Measurements from ENCODE around the gene RBM14.
A peak's percentile ranks its signal among the peaks of the same experiment; 100 is the strongest.
"Not testable (repeated sequence)": the region's sequence is repeated elsewhere in the genome, so short reads cannot be mapped to it uniquely, and the experiment has no call there.

Gene RBM14, protein sequence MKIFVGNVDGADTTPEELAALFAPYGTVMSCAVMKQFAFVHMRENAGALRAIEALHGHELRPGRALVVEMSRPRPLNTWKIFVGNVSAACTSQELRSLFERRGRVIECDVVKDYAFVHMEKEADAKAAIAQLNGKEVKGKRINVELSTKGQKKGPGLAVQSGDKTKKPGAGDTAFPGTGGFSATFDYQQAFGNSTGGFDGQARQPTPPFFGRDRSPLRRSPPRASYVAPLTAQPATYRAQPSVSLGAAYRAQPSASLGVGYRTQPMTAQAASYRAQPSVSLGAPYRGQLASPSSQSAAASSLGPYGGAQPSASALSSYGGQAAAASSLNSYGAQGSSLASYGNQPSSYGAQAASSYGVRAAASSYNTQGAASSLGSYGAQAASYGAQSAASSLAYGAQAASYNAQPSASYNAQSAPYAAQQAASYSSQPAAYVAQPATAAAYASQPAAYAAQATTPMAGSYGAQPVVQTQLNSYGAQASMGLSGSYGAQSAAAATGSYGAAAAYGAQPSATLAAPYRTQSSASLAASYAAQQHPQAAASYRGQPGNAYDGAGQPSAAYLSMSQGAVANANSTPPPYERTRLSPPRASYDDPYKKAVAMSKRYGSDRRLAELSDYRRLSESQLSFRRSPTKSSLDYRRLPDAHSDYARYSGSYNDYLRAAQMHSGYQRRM

DNA sequence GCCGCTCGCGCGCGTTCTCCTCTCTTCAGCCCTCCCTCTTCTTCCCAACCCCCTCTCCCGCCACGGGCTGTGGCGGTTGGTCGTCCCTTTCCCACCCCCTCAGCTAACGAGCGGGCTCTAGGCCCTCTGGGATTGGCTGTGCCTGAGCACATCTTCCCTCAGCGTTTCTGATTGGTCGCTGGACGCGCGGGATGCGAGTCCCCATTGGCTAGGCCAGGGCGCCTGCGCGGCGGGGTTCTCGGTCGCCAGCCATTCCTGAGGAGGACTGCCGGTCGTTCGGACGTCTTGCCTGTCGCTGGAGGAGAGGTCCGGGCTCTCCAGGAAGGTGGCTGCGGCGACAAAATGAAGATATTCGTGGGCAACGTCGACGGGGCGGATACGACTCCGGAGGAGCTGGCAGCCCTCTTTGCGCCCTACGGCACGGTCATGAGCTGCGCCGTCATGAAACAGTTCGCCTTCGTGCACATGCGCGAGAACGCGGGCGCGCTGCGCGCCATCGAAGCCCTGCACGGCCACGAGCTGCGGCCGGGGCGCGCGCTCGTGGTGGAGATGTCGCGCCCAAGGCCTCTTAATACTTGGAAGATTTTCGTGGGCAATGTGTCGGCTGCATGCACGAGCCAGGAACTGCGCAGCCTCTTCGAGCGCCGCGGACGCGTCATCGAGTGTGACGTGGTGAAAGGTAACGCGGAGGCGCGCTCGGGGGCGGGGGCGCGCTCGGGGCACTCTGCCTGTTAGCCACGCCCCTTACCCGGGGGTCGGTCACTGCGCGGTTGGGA, at the start of gene RBM14:
Gene RBM14, plus strand, starts transcription at position 252 of the 776 bp plus-strand sequence. Its CDS starts 91 bp downstream, at position 343.
- DNase-seq, result peak; percentile 96

DNA sequence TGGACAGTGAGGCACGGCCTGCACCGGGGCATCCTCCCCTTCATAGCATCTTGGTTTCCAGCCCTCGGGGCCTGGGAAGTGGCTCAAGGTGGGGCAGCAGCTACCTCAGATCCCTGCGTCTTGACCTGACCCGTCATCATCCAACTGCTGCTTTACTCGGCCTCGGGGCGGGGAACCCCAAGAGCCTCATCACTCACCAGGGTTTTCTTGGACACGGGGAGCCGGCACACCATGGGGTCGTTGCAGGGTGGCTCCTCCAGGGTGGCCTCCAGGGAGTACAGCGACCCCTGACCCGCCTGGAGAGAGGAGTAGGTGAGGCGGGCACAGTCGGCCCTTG, 48.7 kb upstream of the RBM14 start:
- DNase-seq, result no peak

DNA sequence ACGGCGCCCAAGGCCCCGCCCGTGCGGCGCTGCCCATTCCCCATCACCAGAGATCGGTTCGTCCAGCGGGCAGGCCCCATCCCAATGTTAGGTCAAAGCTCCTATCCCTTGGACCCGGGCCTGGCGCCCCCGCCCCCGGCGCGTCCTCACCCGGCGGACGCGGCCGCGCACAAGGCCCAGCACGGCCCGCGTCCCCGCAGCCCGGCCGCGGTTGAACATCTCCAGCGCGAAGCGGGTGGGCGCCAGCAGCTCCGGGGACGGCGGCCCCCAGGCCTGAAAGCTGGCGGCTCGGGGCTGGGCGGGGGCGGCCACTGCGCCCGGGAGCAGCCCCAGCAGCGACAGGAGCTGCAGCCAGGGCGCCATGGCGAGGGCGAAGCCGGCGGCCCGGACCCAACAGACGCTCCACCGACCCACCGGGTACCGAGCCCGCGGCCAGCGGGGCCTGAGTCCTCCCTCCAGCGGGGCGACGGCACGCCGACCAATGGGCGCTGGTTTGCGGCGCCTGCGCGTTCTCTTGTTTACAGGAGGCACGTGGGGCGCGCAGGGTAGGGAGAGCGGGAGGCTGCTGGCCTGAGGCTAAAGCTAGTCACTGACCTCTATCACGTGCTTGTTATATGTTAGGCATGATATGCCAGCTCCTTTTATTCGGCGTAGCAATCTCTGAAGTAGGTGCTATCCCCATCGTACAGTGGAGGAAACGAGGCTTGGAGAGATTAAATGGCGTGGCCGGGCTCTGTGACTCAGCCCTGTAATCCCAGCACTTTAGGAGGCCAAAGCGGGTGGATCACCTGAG, 48.1 kb upstream of the RBM14 start, which contains the start of gene CTSF:
Gene CTSF, minus strand, starts transcription at position 483 of the 793 bp plus-strand sequence. Its CDS starts 120 bp downstream, at position 363.
- DNase-seq, result peak; percentile 66

DNA sequence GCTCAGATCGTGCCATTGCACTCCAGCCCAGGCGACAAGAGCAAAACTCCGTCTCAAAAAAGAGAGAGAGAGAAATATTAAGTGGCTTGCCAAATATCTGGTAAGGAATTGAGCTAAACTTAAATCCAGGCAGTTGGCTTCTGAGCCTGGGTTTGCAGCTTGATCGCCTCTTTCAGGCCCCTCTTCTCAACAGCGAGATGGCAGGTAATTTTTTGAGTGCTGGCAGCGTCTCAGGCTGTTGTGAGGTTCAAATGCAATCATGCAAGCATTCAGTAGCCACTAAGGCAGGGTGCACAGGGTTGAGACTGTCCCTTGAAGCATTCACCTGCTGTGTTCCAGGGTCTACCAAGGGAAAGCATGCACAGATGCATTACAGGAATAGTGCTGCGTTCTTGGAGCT, 47.4 kb upstream of the RBM14 start:
- no peak for DNase-seq

DNA sequence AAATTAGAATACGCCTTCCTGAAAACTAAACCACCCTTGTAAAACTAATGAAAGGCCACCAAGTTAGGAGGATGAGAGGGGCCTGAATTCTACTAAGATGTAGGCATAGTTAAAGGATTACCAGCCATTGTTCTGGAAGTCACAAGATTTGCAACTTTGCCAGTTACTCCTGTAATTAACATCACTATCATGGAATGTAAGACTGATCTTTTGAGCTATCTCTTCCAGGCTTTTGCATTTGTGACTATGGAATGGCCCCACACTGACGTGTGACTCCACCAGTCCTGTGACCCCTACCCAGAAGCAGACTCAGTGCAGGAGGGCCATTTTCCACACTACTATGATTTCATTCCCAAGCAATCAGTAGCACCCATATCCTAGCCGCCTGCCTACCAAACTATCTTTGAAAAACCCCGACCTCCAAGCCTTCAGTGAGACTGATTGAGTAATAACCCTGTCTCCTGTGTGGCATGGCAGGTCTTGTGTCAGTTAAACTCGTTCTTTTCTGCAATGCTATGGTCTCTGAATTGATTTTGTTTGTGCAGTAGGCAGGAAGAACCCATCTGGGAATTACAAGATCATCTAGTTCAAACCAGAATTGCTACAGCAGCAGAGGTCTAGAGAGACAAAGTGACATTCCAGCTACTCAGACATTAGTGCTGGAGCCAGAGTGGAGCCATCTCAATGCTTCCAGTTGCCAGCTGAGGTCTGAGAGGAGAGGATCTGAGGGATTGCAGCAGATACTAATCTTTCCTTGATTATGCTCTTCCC, 46.2 kb upstream of the RBM14 start:
- no peak for DNase-seq

DNA sequence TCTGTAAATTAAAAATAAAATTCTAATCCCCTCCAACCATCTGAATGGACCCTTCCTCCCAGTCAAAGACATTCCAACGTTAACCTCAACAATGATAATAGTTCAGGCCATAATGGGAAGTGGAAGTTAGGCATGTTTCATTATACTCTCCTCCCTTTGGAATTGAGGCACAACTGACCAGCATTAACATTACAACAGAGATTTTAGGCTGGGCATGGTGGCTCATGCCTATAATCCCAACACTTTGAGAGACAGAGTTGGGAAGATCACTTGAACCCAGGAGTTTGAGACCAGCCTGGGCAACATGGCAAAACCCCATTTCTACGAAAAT, 45.6 kb upstream of the RBM14 start:
- no peak for DNase-seq

DNA sequence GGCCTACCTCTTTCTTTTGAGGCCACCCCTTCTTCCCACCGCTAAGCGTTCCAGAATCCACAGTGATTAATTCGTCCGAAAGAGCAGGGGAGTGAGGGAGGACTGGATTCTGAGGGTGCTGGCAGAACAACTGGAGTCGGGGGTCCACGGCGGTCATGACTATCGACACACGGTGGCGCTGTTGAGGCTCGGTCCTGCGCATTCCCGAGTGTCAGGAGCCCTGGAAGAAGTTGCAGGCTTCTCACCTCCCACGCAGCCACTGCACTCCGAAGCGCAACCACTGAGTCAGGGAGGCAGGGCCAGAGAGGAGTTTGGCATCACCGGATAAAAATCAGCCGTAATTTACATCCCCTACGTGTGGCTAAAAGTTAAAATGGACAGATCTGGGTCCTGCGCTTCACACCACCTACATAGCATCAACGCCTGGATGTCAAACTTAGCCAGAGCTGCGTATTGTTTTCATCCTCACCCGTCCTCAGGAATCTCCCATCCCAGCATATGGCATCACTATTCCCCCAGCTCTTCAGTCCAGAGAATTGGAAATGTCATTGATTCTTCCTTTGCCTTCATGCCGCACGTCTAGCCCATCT, 37.3 kb upstream of the RBM14 start:
- peak; percentile 78 for DNase-seq

DNA sequence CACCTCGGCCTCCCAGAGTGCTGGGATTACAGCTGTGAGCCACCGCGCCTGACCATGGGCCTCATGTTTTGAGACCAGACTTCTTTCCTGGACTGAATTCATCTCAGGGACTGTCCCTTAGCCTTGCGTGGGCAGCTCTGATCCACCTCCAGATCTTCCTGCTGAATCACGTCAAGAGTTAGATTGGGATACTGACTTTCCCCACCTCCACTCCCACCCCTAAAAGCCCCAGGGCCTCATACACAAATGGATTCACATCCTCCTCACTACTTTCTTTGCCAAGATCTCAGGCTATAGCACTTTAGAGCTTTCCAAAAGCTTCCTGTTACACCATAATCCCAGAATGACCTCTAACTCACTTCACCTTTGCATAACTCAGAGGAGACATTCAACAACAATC, 35.6 kb upstream of the RBM14 start:
- DNase-seq, result no peak

DNA sequence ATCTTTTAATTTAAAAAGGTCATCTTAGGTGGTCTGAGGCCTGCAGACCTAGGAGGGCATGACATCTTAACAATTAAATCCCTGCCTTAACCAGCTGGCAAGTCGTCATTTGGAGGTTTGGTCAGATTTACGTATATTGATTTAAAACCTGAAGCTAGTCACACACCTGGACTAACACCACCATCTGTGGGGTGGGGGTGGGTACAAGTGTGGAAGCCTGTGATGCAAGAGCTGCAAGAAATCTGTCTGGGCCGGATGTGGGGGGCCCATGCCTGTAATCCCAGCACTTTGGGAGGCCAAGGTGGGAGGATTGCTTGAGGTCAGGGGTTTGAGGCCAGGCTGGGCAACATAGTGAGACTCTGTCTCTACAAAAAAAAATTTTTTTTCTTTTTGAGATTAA, 35.2 kb upstream of the RBM14 start:
- DNase-seq, result no peak

DNA sequence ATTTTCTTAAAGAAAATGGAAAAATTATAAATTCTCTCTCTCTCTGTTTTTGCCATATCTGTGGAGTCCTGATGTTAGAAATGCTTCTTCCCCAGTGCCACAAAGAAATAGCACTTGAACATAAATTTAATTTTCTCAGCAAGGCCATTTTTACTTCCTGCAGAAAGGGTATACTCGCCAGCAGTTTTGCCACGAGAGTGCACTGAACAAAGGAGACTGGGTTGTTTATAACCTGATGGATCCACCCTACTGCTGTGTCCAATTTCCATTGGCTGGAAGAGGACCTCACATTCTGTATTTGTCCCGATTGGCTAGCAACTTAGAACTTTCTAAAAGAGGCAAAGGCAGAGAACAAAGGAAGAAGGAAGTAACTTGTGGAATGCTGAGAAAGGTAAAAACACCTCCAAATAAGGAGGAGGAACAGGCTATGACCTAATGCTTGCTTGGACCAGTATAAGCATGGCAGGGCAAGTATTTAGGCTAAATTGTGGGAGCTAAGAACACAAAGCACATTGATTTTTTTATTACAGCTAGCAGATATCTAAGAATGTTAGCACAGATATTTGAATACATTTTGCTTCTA, 33.8 kb upstream of the RBM14 start:
- DNase-seq, result not testable (repeated sequence)

DNA sequence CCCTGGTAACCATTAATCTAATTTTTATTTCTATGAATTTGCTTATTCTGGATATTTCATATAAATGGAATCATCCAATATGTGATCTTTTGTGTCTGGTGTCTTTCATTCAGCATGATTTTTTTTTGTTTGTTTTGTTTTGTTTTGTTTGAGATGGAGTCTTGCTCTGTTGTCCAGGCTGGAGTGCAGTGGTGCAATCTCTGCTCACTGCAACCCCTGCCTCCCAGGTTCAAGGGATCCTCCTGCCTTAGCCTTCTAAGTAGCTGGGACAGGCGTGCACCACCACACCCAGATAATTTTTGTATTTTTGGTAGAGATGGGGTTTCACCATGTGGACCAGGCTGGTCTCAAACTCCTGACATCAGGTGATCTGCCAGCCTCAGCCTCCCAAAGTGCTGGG, 31.0 kb upstream of the RBM14 start:
- DNase-seq, result not testable (repeated sequence)

DNA sequence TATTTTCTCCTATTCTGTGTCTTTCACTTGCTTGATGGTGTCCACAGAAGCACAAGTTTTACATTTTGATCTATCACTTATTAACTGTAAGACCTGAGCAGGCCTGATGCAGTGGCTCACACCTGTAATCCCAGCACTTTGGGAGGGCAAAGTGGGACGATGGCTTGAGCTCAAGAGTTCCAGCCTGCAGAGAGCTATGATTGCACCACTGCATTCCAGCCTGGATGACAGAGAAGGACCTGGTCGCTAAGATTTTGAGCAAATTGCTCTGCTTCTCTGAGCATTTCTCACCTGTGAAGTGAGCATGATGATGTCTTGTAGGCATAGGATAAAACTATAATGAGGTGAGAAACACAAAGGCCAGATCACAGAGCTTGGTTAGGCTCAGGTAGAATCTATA, 30.3 kb upstream of the RBM14 start:
- no peak for DNase-seq

DNA sequence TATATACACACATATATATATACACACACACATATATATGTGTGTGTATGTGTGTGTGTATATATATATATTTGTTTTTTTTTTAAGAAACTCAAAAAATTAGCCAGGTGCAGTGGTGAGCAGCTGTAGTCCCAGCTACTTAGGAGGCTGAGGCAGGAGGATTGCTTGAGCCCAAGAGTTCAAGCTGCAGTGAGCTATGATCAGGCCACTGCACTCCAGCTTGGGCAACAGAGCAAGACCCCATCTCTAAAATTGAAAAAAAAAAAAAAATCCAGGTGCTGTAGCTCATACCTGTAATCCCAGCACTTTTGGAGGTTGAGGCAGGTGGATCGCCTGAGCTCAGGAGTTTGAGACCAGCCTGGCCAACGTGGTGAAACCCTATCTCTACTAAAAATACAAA, 27.1 kb upstream of the RBM14 start:
- not testable (repeated sequence) for DNase-seq

DNA sequence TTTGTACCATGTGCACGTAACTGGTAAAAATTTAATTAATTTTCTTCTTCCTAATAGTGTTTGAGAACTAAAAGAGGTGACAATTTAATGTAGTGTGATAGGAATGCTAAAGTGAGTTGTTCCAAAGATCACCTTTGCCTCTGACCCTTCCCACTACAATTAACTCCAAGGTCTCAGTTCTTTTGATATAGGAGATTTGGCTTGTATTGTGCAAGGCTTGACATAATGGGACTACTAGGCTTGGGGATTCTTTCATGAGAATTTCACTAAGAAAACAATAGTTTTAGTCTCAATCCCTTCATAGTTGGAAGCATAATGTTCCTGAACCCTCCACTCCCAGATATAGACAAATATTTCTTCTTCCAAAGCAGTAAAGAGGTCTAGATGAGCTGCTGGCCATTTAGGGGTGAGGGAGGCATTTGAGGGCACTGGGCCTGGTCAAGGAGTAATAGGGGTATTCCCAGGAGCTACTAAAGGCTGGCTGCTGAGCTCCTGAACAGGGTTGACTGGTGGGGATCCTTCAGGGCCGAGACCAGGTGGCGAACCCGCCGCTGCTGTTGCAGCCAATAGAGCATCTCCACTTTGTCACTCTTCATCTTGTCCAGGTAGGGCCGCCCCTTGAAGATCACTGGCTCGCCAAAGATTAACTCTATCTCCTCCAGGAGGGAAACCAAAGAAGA, 26.3 kb upstream of the RBM14 start:
- DNase-seq, result no peak

DNA sequence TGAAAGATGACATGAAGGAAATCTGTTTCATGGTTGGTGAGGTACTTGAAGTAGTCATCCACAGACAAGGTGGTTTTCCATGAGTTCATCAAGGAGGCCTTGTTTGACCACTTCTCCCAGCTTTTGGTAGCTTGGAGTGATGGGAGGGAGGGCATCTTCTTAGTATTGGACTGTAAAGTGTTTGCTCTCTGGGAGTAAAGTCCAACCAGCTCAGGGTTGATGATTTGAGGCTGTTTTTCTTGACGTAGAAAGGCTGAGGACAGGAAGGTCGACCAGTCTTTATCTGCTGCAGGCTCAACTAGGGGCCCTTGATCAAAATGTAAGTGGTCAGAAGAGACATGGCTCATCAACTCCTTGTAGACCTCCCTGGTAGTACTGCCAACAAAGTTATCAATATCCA, 25.3 kb upstream of the RBM14 start:
- no peak for DNase-seq

DNA sequence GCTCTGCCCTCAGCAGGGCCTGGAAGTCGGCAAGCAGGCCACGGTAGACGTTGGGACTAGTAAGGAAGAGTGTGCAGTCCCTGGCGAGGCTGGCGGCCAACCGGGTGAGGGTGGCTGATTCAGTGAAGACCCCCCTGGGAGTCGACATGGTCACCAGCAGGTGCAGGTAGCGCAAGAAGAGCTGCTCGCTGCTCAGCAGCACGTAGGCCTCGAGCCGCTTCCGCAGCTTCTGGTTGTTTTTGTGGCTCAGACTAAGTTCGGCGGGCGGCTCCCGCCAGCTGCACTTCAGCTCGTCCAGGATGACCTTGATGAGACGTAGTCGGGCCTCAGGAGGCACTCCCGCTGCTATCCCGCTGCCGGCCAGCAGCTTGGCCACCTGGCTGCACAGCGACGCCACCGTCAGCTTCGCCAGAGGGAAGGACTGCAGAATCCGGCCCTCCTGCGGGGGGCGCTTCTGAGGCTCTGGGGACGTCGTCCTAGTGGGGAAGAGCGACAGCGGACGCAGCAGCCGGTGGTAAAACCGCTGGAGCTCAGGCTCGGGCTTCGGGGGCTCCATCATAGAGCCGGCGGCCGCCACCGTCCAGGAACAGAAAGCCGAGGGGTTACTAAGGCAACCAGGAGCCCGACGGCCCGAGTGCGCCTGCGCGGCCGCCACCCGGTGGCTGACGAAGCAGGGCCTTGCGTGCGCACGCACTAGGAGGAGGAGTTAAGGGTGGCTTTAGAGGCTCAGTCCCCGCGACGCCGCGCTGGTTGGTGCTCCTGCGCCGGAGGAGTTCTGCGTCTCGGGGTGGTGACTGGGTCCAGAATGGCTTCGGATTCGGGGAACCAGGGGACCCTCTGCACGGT, 23.8 kb upstream of the RBM14 start, which contains the start of the genes CCDC87 and CCS:
Gene CCDC87, minus strand, starts transcription at position 607 of the 846 bp plus-strand sequence. Its CDS starts 48 bp downstream, at position 559.
Gene CCS, plus strand, starts transcription at position 729 of the 846 bp plus-strand sequence. Its CDS starts 77 bp downstream, at position 806.
- peak; percentile 99 for DNase-seq

DNA sequence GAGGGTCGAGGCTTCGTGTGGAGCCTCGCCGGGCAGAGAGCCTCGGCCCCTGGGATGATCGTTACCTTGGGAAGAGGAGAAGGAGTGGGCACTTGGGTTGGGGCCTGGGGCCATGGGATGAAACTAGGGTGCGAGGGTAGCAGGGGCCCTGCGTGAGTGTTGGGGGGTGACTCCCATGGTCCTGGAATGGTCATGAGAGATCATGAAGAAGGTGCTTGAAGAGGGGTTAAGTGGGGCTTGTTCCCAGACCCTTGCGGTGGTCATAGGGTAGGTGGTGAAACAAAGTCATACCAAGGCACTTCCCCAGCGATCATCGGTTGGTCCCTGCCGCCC, 23.2 kb upstream of the RBM14 start:
- DNase-seq, result no peak

DNA sequence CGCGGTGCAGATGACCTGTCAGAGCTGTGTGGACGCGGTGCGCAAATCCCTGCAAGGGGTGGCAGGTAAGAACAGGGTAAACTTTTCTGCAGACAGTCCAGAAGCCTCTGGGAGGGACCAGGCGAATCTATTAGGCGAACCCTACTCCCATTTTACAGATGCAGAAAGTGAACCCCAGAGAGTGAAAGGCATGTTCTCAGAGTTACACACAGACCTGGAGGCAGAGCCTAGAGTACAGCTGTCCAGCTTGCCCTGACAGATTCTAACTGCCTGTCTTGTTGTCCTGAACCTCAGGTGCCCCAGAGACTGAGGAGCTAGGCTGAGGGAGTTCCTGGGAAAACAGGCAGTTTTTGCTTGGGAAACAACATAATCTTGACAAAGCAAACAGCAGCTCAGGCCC, 22.8 kb upstream of the RBM14 start:
- DNase-seq, result no peak

DNA sequence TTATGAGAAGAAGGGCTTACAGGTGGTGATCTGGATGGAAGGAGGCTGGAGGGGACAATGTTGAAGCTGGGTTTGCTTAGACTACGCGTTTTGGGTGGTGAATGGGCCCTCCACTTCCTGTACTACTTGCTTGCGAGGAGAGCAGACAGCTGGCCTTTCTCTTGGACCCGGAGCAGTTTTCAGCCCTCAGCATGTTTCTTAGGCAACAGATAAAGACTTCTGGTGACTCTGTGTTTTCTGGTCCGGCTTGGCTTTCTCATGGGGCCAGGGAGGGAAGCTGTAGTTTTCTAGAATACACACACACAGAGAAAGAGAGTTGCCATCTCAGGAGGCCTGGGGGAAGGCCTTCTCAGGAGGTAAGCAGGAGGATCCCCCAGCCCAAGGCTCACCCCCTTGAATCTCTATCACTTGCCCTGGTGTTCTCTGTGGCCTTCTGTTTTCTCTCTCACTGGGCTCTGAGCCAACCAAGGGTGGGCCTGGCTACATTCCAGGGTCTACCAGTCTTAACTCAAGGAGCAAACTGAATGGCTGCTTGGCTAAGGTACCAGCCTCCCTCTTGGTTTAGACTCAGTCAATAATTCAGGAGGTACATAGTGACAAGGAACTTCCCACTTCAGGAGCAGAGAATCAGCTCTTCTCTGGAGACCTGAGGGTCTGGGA, 21.1 kb upstream of the RBM14 start:
- DNase-seq, result no peak

Measured in activated CD4-positive, alpha-beta T cell treated with anti-CD3 and anti-CD28 coated beads, Interleukin-2, amount 50 U/mL, for 1 hour (primary cell).